Inferior parietal cortex (tissue), 1 donor: ENCODE data around the gene NFKB1.
"Not testable (repeated sequence)": the region's sequence is repeated elsewhere in the genome, so short reads cannot be mapped to it uniquely, and the experiment has no call there.

Experiments used
- DNase-seq: peaks from one replicate; pipeline ENCODE4 v3.0.0-alpha.2; 2016; ENCODE audit errors: extremely low spot score

NFKB1 gene

GRCh38 chr4:102500696-102501446 lies at the start of gene NFKB1:
Gene NFKB1, plus strand, starts transcription at chr4:102501359. Its CDS starts 24,160 bp downstream, at chr4:102525519.
- peak; percentile 74 for DNase-seq

GRCh38 chr4:102452854-102453253 lies 48.3 kb upstream of the NFKB1 start:
- DNase-seq, result no peak

GRCh38 chr4:102453827-102454226 lies 47.3 kb upstream of the NFKB1 start:
- no peak for DNase-seq

GRCh38 chr4:102454268-102454667 lies 46.9 kb upstream of the NFKB1 start:
- no peak for DNase-seq

GRCh38 chr4:102454981-102455685 lies 46.0 kb upstream of the NFKB1 start:
- DNase-seq, result no peak

- no peak for DNase-seq
These were observed 45.4 kb upstream of the NFKB1 start for GRCh38 chr4:102455750-102456149.

- no peak for DNase-seq
These were observed 34.9 kb upstream of the NFKB1 start for GRCh38 chr4:102466298-102466697.

GRCh38 chr4:102469806-102470205 lies 31.4 kb upstream of the NFKB1 start:
- DNase-seq, result no peak

GRCh38 chr4:102472441-102473013 lies 28.6 kb upstream of the NFKB1 start:
- DNase-seq, result no peak

GRCh38 chr4:102473476-102473875 lies 27.7 kb upstream of the NFKB1 start:
- no peak for DNase-seq

DNA sequence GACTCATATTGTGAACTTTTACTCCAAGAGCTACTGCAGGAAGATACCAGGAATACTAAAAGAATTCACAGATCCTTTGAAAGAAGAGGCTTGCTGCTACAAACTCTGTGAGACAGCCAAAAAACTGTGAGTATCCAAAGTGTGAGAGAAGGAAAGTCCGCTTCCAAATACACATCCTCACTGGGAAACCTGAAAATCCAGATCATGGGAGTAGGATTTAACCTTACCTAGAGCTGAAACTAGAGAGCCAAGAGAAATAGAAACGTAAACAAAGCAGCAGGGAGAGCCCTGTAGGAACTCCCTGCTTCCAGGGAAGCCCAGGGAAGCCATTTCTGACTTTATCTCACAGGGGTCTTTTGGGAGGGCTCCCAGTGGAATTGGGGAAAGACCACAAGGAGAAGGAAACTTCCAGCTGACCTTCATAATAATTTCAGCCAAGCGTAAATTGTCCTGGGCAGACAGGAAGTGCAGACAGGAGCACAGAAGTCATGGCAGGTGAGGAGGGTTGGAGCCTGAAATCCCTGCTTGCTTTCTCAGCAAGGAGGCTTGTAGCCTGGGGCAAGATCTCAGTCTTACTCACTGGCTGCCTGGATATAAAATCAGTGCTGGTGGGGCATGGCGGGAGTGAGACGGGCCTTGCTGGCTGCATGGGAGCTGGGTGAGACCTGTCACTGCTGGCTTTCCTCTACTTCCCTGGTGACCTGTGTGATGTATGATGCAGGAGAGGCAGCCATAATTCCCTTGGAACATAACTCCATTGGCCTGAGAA lies 26.2 kb upstream of the NFKB1 start:
- no peak for DNase-seq

DNA sequence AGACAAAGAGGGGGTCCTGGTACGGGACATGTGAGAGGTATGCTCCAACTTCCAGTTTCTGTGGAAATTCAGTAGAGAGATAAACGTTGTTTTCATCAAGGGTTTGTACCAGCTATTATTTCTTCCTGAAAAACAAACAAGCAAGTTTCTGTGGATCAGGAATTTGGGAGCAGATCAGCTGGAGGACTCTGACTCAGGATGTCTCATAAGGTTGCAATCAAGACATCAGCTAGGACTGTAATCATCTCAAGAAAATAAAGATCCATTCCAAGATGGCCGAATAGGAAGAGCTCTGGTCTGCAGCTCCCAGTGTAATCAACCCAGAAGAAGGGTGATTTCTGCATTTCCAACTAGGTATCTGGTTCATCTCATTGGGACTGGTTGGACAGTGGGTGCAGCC lies 23.5 kb upstream of the NFKB1 start:
- DNase-seq, result no peak

DNA sequence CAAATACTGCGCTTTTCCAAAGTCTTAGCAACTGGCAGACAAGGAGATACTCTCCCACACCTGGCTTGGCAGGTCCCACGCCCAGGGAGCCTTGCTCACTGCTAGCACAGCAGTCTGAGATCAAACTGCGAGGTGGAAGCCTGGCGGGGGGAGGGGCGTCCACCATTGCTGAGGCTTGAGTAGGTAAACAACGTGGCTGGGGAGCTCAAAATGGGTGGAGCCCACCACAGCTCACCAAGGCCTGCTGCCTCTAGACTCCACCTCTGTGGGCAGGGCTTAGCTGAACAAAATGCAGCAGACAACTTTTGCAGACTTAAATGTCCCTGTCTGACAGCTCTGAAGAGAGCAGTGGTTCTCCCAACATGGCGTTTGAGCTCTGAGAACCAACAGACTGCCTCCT lies 23.0 kb upstream of the NFKB1 start:
- no peak for DNase-seq

DNA sequence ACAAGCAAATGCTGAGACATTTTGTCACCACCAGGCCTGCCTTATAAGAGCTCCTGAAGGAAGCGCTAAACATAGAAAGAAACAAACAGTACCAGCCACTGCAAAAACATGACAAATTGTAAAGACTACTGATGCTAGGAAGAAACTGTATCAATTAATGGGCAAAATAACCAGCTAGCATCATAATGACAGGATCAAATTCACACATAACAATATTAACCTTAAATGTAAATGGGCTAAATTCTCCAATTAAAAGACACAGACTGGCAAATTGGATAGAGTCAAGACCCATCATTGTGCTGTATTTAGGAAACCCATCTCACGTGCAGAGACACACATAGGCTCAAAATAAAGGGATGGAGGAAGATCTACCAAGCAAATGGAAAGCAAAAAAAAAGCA lies 21.3 kb upstream of the NFKB1 start:
- DNase-seq, result not testable (repeated sequence)

DNA sequence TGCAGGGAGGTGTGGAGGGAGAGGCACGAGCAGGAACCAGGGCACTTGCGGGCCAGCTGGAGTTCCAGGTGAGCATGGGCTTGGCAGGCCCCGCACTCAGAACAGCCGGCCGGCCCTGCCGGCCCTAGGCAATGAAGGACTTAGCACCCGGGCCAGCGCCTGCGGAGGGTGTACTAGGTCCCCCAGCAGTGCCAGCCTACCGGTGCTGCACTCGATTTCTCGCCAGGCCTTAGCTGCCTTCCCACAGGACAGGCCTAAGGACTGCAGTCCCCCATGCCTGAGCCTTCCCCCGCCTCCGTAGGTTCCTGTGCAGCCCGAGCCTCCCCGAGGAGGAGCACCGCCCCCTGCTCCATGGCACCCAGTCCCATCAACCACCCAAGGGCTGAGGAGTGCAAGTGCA lies 18.0 kb upstream of the NFKB1 start:
- DNase-seq, result no peak

- DNase-seq, result not testable (repeated sequence)
These were observed 17.0 kb upstream of the NFKB1 start for GRCh38 chr4:102483990-102484692.

DNA sequence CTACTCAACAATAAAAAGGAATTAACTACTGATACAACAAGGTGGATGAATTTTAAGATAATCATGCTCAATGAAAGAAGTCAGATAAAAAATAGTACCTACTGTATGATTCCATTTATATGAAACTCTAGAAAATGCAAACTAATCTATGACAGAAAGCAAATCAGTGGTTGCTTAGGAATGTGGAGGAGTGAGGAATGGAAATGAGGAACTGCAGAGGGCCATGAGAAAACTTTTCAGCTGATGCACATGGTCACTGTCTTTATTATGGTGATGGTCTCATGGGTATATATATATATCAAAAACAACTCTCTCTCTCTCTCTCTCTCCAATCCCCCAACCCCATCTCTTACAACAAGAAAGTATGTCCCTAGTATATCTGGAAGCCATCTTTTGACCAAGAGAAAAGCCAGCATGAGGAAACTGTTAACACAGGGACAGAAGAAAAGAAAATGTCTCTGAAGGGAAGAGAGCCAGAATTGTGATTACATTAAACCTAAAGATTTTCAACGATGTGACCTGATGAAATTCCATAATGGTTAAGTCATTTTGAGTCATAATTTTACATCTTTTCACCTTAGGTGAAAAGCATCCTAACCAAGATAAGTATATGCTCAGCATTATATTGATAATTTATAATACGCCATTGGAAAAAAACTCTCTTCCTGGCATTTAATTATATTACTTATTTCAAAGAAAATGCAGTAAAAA lies 8.5 kb upstream of the NFKB1 start:
- no peak for DNase-seq

DNA sequence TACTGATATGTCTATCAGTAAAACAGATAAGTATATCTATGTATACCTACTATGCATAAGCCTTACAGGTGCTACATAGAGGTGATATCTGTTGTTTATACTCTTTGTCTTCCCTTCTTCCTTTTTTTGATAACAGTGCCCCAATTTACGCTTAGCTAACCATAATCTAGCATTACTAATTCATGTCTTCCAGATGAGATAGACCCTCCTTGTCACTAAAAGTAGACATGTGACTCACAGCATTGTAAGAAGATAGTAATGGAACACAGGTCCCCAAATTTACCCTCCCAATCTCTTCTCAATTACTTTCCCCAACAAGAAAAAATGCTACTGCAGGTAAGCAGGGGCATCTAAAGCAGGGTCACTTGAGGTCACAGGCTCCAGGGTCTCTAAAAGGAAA lies 7.9 kb upstream of the NFKB1 start:
- no peak for DNase-seq

DNA sequence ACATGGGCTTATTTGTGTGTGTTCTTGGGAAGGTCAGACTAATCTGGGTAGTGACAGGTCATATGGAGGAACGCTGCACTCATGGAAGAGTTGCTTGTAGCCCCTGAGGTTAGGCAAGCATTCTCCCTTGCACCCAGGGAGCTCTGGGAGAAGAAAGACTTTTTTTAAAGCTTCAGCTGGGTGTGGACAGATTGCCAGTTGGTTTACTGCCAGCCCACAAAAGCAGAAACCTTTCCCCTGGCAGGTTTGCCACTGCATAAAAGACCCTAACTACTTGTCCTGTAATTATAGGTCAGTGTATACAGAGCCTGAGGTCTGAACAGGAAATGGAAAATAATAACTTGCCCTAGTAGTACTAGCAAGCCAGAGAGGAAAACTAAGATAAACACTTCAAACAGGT lies 7.4 kb upstream of the NFKB1 start:
- no peak for DNase-seq

- DNase-seq, result no peak
These were observed 6.6 kb upstream of the NFKB1 start for GRCh38 chr4:102494603-102495002.

DNA sequence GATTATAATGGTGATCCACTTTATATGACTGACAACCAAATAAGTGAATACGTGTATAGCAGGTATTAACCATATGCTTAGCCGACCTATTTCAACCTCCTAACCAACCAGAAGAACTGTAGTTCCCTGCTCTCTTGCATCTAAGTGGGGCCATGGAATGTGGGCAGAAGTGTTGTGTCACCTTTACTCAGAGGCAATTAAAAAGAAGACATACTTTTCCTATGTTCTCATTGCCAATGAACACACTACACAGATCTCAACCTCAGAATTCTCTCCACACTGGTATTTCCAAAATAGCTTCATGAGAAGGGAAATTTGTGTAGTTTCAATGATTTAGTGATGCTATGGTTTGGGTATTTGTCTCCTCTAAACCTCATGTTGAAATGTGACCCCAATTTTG lies 3.2 kb upstream of the NFKB1 start:
- no peak for DNase-seq
